22Rv1 (cell line): ENCODE measurements around the gene MC3R.

Experiments used
- H3K27ac ChIP-seq: fragments of 450-650 bp; 2 replicates; pipeline ENCODE4 v1.5.1; 2017
- CTCF ChIP-seq: fragments of 450-650 bp; IDR thresholded peaks from 2 replicates; pipeline ENCODE4 v1.5.1; 2017; ENCODE audit warnings: mild to moderate bottlenecking
- ZFX ChIP-seq: fragments of 450-650 bp; IDR thresholded peaks from 2 replicates; pipeline ENCODE4 v1.6.1; 2017; ENCODE audit warnings: antibody characterized with exemption, borderline replicate concordance

The MC3R gene

GRCh38 chr20:56223352-56223751 lies 25.2 kb upstream of the MC3R start:
- H3K27ac ChIP-seq, result no peak overlapping the region
- TF ChIP-seq ZFX (no peak), CTCF (no peak)

DNA sequence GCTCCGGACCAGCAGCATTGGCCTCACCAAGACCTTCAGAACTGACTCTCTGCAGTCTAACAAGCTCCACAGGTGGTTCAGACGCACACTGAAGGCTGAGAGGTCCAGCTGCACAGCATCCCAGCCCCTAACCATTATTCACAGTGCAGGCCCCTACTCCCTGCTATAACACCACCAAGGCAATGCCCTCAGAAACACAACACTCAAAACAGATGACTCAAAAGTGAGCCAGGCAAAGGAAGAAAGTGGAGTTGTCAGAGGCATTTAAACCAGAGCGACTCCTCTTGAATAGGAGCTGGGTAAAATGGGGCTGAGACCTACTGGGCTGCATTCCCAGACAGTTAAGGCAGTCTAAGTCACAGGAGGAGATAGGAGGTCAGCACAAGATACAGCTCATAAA lies 20.5 kb upstream of the MC3R start:
- H3K27ac ChIP-seq, result no peak overlapping the region
- TF ChIP-seq ZFX (no peak), CTCF (no peak)

- no peak for TF ChIP-seq ZFX
- TF ChIP-seq CTCF, result no peak
- H3K27ac ChIP-seq, result no peak overlapping the region
These were observed 18.7 kb upstream of the MC3R start for GRCh38 chr20:56229812-56230211.

- TF ChIP-seq ZFX (no peak), CTCF (no peak)
These were observed 14.4 kb upstream of the MC3R start for GRCh38 chr20:56234110-56234509.

GRCh38 chr20:56237335-56237734 lies 11.2 kb upstream of the MC3R start:
- TF ChIP-seq ZFX (no peak), CTCF (no peak)
- H3K27ac ChIP-seq, result no peak overlapping the region

More at GRCh38 chr20:56234110-56234509, 14.4 kb upstream of the MC3R start:
- H3K27ac ChIP-seq, result no peak overlapping the region

DNA sequence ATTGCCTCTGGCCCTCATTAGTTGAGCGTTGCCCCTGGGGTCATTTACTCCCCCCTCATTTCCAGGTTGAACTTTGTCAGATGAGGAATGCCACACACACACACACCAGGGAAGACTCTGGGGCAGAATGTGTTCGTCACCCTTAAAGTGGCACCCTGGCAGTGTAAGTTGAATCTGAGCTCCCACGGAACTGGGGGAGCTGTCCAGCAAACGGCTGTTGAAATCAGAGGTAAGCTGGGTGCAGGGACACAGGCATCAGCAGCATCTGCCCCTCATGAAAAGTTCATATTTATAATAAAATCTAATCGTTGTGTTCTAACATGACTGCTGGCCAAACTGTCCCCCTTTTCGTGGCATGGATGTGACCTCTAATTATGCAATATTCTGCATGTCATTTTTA lies 4.3 kb upstream of the MC3R start:
- no peak overlapping the region for H3K27ac ChIP-seq
- TF ChIP-seq CTCF (no peak), ZFX (no peak)

GRCh38 chr20:56245761-56246160 lies 2.8 kb upstream of the MC3R start:
- TF ChIP-seq CTCF (no peak), ZFX (no peak)
- H3K27ac ChIP-seq, result no peak overlapping the region
